GM12878 (cell line): ENCODE data around the gene AFTPH. TPM values are rescaled to one million over a fixed set of nuclear protein-coding genes. Genes with fewer than 3 reads are reported as not detected.

Source experiments
- CHD2 ChIP-seq: IDR thresholded peaks from 2 replicates; pipeline ENCODE4 v1.6.1; 2011; ENCODE audit warnings: low read depth, low read length, improper control_type of control experiment, borderline replicate concordance
- EGR1 ChIP-seq, 2 experiments: IDR thresholded peaks; 1 replicate in 1 of 2; 2 replicates in 1 of 2; pipeline ENCODE4 v1.6.1; 2011 to 2012; ENCODE audit warnings: low read depth in 2 of 2, low read length in 2 of 2, borderline replicate concordance in 1 of 2, mild to moderate bottlenecking in 1 of 2, moderate library complexity in 1 of 2
- HDAC2 ChIP-seq: fragments of 200-600 bp; sonication (generic); IDR thresholded peaks from 2 replicates; pipeline ENCODE4 v1.6.1; 2017
- HDAC6 ChIP-seq: fragments of 200-600 bp; sonication (generic); IDR thresholded peaks from one replicate; pipeline ENCODE4 v1.8.0; 2017; ENCODE audit warnings: antibody characterized with exemption; ENCODE audit not compliant: unreplicated experiment
- IKZF2 ChIP-seq, 2 experiments: fragments of 450-650 bp; IDR thresholded peaks; 2 replicates each; pipeline ENCODE4 v1.6.1; 2017; ENCODE audit warnings: mild to moderate bottlenecking in 2 of 2, moderate library complexity in 2 of 2
- LARP7 ChIP-seq: fragments of 450-650 bp; IDR thresholded peaks from 2 replicates; pipeline ENCODE4 v1.6.1; 2017; ENCODE audit warnings: mild to moderate bottlenecking
- PAX8 ChIP-seq: fragments of 450-650 bp; IDR thresholded peaks from 2 replicates; pipeline ENCODE4 v1.6.1; 2017; ENCODE audit warnings: mild to moderate bottlenecking, moderate library complexity
- POLR2A ChIP-seq: IDR thresholded peaks from 2 replicates; pipeline ENCODE4 v1.6.1; 2011; ENCODE audit warnings: low read depth, mild to moderate bottlenecking, low read length
- POLR2AphosphoS5 ChIP-seq: IDR thresholded peaks from 2 replicates; pipeline ENCODE4 v1.6.1; 2011; ENCODE audit warnings: mild to moderate bottlenecking, low read length, inconsistent platforms
- SIN3A ChIP-seq: IDR thresholded peaks from 2 replicates; pipeline ENCODE4 v1.6.1; 2012; ENCODE audit warnings: low read depth, low read length, improper control_type of control experiment
- STAT3 ChIP-seq: IDR thresholded peaks from 2 replicates; pipeline ENCODE4 v1.6.1; 2011; ENCODE audit warnings: low read depth, low read length, improper control_type of control experiment
- SUZ12 ChIP-seq: fragments of 200-600 bp; sonication (generic); IDR thresholded peaks from one replicate; pipeline ENCODE4 v1.6.1; 2018; ENCODE audit warnings: antibody characterized with exemption, mild to moderate bottlenecking; ENCODE audit not compliant: unreplicated experiment
- TAF1 ChIP-seq: IDR thresholded peaks from 2 replicates; pipeline ENCODE4 v1.6.1; 2011; ENCODE audit warnings: mild to moderate bottlenecking, low read depth, low read length, borderline replicate concordance
- TBL1XR1 ChIP-seq: IDR thresholded peaks from 2 replicates; pipeline ENCODE4 v1.6.1; 2012; ENCODE audit warnings: low read depth, low read length, improper control_type of control experiment
- TCF7 ChIP-seq: IDR thresholded peaks from 2 replicates; pipeline ENCODE4 v1.6.1; 2014; ENCODE audit warnings: antibody characterized with exemption, borderline replicate concordance
- YY1 ChIP-seq: IDR thresholded peaks from 2 replicates; pipeline ENCODE4 v1.6.1; 2011; ENCODE audit warnings: low read depth, mild to moderate bottlenecking, low read length
- ZNF217 ChIP-seq: fragments of 450-650 bp; IDR thresholded peaks from 2 replicates; pipeline ENCODE4 v1.6.1; 2017; ENCODE audit warnings: antibody characterized with exemption, mild to moderate bottlenecking
- polyA plus RNA-seq, 11 experiments: library from polyadenylated mRNA; depleted of rRNA in 4 of 11; unstranded in 6 of 11; stranded (reverse) in 5 of 11; fragments of >200 nt; fragmentation: Nextera tagmentation in 4 of 11; fragmentation: Illumina TruSeq in 1 of 11; extraction: Ambion mirVana in 4 of 11; extraction: Trizol in 1 of 11; gene quantifications; 1 replicate in 1 of 11; 2 replicates in 10 of 11; pipeline versions ENCODE4 v1.2.1 to v1.2.3, GENCODE V29; 2011 to 2016; ENCODE audit warnings: inconsistent platforms in 2 of 11, missing spikeins in 2 of 11, low read depth in 1 of 11
- total RNA-seq, 4 experiments: library from RNA; depleted of rRNA in 3 of 4; stranded (reverse); fragments of >200 nt in 3 of 4; fragmentation: Illumina TruSeq in 1 of 4; extraction: Trizol in 1 of 4; gene quantifications; 2 replicates each; pipeline versions ENCODE4 v1.2.1 to v1.2.3, GENCODE V29; 2013 to 2021
- TF ChIP-seq, protein P1 (sequence below): IDR thresholded peaks from 2 replicates; pipeline ENCODE4 v1.6.1; 2012; ENCODE audit warnings: low read length, inconsistent platforms
- TF ChIP-seq, protein P2 (sequence below): fragments of 450-650 bp; IDR thresholded peaks from 2 replicates; pipeline ENCODE4 v1.6.1; 2017; ENCODE audit warnings: borderline replicate concordance
- TF ChIP-seq, protein P3 (sequence below): IDR thresholded peaks from 2 replicates; pipeline ENCODE4 v1.6.1; 2011; ENCODE audit warnings: borderline replicate concordance, low read depth, mild to moderate bottlenecking, moderate library complexity, low read length; ENCODE audit not compliant: insufficient read depth, poor library complexity, severe bottlenecking
- TF ChIP-seq, protein P4 (sequence below): IDR thresholded peaks from 2 replicates; pipeline ENCODE4 v1.6.1; 2011; ENCODE audit warnings: low read depth, low read length, improper control_type of control experiment, borderline replicate concordance

The AFTPH gene
- total and polyA plus RNA-seq, 10 of the 15 experiments (the other 5 are each of a cell fraction or from before 2014, with no cell fraction given), result 25.6 to 77.3 (median 39.5) TPM

DNA sequence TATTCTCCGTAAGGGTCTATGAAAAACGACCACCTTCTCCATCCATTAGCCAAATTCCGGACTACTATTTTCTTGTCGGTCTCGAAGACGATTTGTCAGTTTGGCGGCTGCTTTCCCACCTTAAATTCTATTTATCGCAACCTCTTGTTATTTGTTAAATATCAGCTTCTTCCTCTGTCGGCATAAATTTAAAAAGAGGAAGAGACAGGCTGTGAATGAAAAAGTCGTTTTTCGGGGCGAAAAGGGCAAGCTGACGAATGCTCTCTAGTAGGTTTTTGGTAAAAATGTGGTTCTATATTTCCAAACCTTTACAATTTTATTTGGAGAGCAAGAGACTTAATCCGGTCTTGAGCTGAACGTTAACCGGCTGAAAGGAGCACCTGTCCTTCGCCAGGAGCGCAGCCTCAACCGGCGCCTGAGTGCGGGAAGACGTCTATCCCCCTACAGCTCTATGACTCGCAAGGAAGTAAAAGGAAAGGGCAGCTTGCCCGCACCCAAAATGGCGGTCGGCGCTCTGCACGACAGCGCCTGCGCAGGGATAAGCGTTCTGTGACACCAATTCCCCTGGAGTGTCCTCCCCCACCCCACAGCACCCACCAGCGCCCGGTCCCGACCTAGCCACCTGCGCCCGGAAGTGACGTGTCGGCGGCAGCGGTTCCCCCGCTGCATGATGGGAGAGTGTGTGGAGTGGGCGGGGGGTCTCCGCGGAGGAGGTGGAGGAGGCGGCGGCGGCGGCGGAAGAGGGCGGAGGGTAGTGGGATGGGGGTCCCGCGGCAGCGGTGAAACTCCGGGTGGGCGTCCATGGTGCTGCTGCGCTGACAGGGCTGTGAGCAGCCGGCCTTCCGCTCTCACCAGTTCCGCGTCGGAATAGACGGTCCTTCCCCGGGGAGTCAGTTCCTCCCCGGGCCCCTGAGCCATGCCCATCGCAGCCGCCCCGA lies at the start of gene AFTPH (continued):
- TF ChIP-seq PAX8 (no peak), LARP7 (no peak; the same call in 1 of the 2 replicates), TCF7 (no peak), IKZF2 (IDR thresholded peaks at IDR 0.05) (0 out of 4 replicates have a peak, but pooled peaks of 1 of the 2 experiments have one; percentile 7), HDAC6 (no peak), SUZ12 (no peak), CHD2 (peak; percentile 87), TAF1 (peak; percentile 92), EGR1 (IDR thresholded peaks at IDR 0.05; ENCODE audit: borderline replicate concordance in 1 of 2, low read depth in 2 of 2, low read length in 2 of 2) (peak in 1 of 2 experiments; percentile 99; a peak in 2 of 3 replicates), SIN3A (peak; percentile 78; the same call in 1 of the 2 replicates), YY1 (peak; percentile 99), POLR2AphosphoS5 (peak; percentile 91), TBL1XR1 (no peak; the same call in 1 of the 2 replicates), STAT3 (no peak), HDAC2 (no peak), ZNF217 (no peak), POLR2A (peak; percentile 84)
- TF ChIP-seq, protein P1, sequence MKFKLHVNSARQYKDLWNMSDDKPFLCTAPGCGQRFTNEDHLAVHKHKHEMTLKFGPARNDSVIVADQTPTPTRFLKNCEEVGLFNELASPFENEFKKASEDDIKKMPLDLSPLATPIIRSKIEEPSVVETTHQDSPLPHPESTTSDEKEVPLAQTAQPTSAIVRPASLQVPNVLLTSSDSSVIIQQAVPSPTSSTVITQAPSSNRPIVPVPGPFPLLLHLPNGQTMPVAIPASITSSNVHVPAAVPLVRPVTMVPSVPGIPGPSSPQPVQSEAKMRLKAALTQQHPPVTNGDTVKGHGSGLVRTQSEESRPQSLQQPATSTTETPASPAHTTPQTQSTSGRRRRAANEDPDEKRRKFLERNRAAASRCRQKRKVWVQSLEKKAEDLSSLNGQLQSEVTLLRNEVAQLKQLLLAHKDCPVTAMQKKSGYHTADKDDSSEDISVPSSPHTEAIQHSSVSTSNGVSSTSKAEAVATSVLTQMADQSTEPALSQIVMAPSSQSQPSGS, result no peak; the same call in none of the 2 replicates
- TF ChIP-seq, protein P2, sequence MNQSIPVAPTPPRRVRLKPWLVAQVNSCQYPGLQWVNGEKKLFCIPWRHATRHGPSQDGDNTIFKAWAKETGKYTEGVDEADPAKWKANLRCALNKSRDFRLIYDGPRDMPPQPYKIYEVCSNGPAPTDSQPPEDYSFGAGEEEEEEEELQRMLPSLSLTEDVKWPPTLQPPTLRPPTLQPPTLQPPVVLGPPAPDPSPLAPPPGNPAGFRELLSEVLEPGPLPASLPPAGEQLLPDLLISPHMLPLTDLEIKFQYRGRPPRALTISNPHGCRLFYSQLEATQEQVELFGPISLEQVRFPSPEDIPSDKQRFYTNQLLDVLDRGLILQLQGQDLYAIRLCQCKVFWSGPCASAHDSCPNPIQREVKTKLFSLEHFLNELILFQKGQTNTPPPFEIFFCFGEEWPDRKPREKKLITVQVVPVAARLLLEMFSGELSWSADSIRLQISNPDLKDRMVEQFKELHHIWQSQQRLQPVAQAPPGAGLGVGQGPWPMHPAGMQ, result no peak
- TF ChIP-seq, protein P3, sequence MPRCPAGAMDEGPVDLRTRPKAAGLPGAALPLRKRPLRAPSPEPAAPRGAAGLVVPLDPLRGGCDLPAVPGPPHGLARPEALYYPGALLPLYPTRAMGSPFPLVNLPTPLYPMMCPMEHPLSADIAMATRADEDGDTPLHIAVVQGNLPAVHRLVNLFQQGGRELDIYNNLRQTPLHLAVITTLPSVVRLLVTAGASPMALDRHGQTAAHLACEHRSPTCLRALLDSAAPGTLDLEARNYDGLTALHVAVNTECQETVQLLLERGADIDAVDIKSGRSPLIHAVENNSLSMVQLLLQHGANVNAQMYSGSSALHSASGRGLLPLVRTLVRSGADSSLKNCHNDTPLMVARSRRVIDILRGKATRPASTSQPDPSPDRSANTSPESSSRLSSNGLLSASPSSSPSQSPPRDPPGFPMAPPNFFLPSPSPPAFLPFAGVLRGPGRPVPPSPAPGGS, result no peak
- TF ChIP-seq, protein P4, sequence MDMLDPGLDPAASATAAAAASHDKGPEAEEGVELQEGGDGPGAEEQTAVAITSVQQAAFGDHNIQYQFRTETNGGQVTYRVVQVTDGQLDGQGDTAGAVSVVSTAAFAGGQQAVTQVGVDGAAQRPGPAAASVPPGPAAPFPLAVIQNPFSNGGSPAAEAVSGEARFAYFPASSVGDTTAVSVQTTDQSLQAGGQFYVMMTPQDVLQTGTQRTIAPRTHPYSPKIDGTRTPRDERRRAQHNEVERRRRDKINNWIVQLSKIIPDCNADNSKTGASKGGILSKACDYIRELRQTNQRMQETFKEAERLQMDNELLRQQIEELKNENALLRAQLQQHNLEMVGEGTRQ, result no peak; the same call in 1 of the 2 replicates
